H1 (cell line): ENCODE measurements around the gene RPS6KA2.

ENCODE experiments used
- BCL11A ChIP-seq, 2 experiments: IDR thresholded peaks; one replicate each; pipeline ENCODE4 v1.6.1; 2011; ENCODE audit warnings: low read depth in 2 of 2, low read length in 2 of 2, mild to moderate bottlenecking in 2 of 2
- CEBPB ChIP-seq: IDR thresholded peaks from 2 replicates; pipeline ENCODE4 v1.6.1; 2012; ENCODE audit warnings: low read depth, low read length
- EZH2 ChIP-seq: fragments of 200-600 bp; sonication (generic); IDR thresholded peaks from 2 replicates; pipeline ENCODE4 v1.7.1; 2012; ENCODE audit warnings: low read depth, mild to moderate bottlenecking, moderate library complexity, low read length, inconsistent platforms; ENCODE audit not compliant: severe bottlenecking
- POLR2A ChIP-seq, 2 experiments: IDR thresholded peaks; 1 replicate in 1 of 2; 2 replicates in 1 of 2; pipeline ENCODE4 v1.6.1; 2011; ENCODE audit warnings: low read depth in 2 of 2, low read length in 2 of 2, mild to moderate bottlenecking in 2 of 2; ENCODE audit errors: control extremely low read depth in 1 of 2
- POLR2AphosphoS5 ChIP-seq: IDR thresholded peaks from 2 replicates; pipeline ENCODE4 v1.6.1; 2011; ENCODE audit warnings: low read depth, low read length
- TAF1 ChIP-seq: IDR thresholded peaks from 2 replicates; pipeline ENCODE4 v1.6.1; 2011; ENCODE audit warnings: mild to moderate bottlenecking, low read depth, low read length
- TEAD4 ChIP-seq: IDR thresholded peaks from 2 replicates; pipeline ENCODE4 v1.6.1; 2012; ENCODE audit warnings: low read depth, low read length, inconsistent platforms, mixed read lengths
- ZNF274 ChIP-seq: IDR thresholded peaks from 2 replicates; pipeline ENCODE4 v1.7.0; 2012; ENCODE audit warnings: low read length, borderline replicate concordance; ENCODE audit errors: extremely low read depth
- TF ChIP-seq, protein P1 (sequence below): IDR thresholded peaks from 2 replicates; pipeline ENCODE4 v1.6.1; 2012; ENCODE audit warnings: inconsistent platforms
- TF ChIP-seq, protein P2 (sequence below), 3 experiments: IDR thresholded peaks; 1 replicate in 2 of 3; 2 replicates in 1 of 3; pipeline versions ENCODE4 v1.5.1 to v1.6.1; 2011; ENCODE audit warnings: low read length in 3 of 3, mild to moderate bottlenecking in 3 of 3, inconsistent platforms in 2 of 3, low read depth in 1 of 3, moderate library complexity in 1 of 3; ENCODE audit not compliant: insufficient read depth in 1 of 3; ENCODE audit errors: control extremely low read depth in 1 of 3

GRCh38 chr6:166643891-166644590 lies 17.0 kb upstream of the RPS6KA2 start:
- TF ChIP-seq ZNF274 (no peak), TEAD4 (no peak), TAF1 (no peak), CEBPB (no peak), POLR2A (IDR thresholded peaks at IDR 0.05; ENCODE audit: control extremely low read depth in 1 of 2, low read depth in 2 of 2, low read length in 2 of 2) (no peak), POLR2AphosphoS5 (no peak), BCL11A (IDR thresholded peaks at IDR 0.05; ENCODE audit: low read depth in 2 of 2, low read length in 2 of 2) (no peak), EZH2 (no peak)
- TF ChIP-seq, protein P1, sequence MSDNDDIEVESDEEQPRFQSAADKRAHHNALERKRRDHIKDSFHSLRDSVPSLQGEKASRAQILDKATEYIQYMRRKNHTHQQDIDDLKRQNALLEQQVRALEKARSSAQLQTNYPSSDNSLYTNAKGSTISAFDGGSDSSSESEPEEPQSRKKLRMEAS, result no peak
- TF ChIP-seq, protein P2, sequence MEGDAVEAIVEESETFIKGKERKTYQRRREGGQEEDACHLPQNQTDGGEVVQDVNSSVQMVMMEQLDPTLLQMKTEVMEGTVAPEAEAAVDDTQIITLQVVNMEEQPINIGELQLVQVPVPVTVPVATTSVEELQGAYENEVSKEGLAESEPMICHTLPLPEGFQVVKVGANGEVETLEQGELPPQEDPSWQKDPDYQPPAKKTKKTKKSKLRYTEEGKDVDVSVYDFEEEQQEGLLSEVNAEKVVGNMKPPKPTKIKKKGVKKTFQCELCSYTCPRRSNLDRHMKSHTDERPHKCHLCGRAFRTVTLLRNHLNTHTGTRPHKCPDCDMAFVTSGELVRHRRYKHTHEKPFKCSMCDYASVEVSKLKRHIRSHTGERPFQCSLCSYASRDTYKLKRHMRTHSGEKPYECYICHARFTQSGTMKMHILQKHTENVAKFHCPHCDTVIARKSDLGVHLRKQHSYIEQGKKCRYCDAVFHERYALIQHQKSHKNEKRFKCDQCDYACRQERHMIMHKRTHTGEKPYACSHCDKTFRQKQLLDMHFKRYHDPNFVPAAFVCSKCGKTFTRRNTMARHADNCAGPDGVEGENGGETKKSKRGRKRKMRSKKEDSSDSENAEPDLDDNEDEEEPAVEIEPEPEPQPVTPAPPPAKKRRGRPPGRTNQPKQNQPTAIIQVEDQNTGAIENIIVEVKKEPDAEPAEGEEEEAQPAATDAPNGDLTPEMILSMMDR (IDR thresholded peaks at IDR 0.05; ENCODE audit: control extremely low read depth in 1 of 3, insufficient read depth in 1 of 3, low read depth in 1 of 3, low read length in 3 of 3), result no peak
